OCI-LY1 (cell line): ENCODE measurements around the gene POLK.

ENCODE experiments used
- H2AFZ ChIP-seq: fragments of 200-600 bp; sonication (generic), shearing (Covaris generic); 2 replicates; pipeline ENCODE4 v1.6.0; 2014; ENCODE audit warnings: antibody characterized with exemption, mild to moderate bottlenecking, low read length
- H3F3A ChIP-seq: fragments of 200-600 bp; sonication (generic), shearing (Covaris generic); 2 replicates; pipeline ENCODE4 v1.6.0; 2014; ENCODE audit warnings: mild to moderate bottlenecking, antibody characterized with exemption, low read length, moderate library complexity; ENCODE audit not compliant: insufficient read depth
- H3K27ac ChIP-seq: fragments of 200-600 bp; sonication (generic); 2 replicates; pipeline ENCODE4 v1.5.1; 2014; ENCODE audit warnings: low read length, mixed run types, mild to moderate bottlenecking, low read depth; ENCODE audit not compliant: poor library complexity, severe bottlenecking
- H3K27me3 ChIP-seq: fragments of 200-600 bp; sonication (generic); 2 replicates; pipeline ENCODE4 v1.6.0; 2014; ENCODE audit warnings: antibody characterized with exemption, mild to moderate bottlenecking, low read length, moderate library complexity; ENCODE audit not compliant: insufficient read depth
- H3K36me3 ChIP-seq: fragments of 200-600 bp; sonication (generic); 2 replicates; pipeline ENCODE4 v1.6.1; 2014; ENCODE audit warnings: mild to moderate bottlenecking, antibody characterized with exemption, low read length, moderate library complexity, mixed read lengths; ENCODE audit not compliant: insufficient read depth
- H3K4me1 ChIP-seq: fragments of 200-600 bp; sonication (generic); 2 replicates; pipeline ENCODE4 v1.5.1; 2014; ENCODE audit warnings: mild to moderate bottlenecking, low read length, moderate library complexity; ENCODE audit not compliant: insufficient read depth, severe bottlenecking
- H3K4me2 ChIP-seq: fragments of 200-600 bp; sonication (generic), shearing (Covaris generic); 2 replicates; pipeline ENCODE4 v1.6.1; 2014; ENCODE audit warnings: low read length
- H3K4me3 ChIP-seq: fragments of 200-600 bp; sonication (generic); 2 replicates; pipeline ENCODE4 v1.5.1; 2014; ENCODE audit warnings: low read length, low read depth, mild to moderate bottlenecking, mixed read lengths; ENCODE audit not compliant: poor library complexity, severe bottlenecking
- H3K79me2 ChIP-seq: fragments of 200-600 bp; shearing (Covaris generic); 2 replicates; pipeline ENCODE4 v1.6.1; 2016; ENCODE audit warnings: mixed run types, low read length, mixed read lengths; ENCODE audit not compliant: insufficient read depth
- H3K9ac ChIP-seq: fragments of 200-600 bp; sonication (generic), shearing (Covaris generic); 2 replicates; pipeline ENCODE4 v1.6.1; 2014; ENCODE audit warnings: mild to moderate bottlenecking, low read length, mixed read lengths
- H3K9me2 ChIP-seq: fragments of 200-600 bp; sonication (generic), shearing (Covaris generic); 2 replicates; pipeline ENCODE4 v1.6.1; 2014; ENCODE audit warnings: low read depth, mild to moderate bottlenecking, low read length, mixed read lengths
- H3K9me3 ChIP-seq: fragments of 200-600 bp; shearing (Covaris generic); 2 replicates; pipeline ENCODE4 v1.6.1; 2014; ENCODE audit warnings: low read length, mixed read lengths
- H4K20me1 ChIP-seq: fragments of 200-600 bp; sonication (generic), shearing (Covaris generic); 2 replicates; pipeline ENCODE4 v1.6.0; 2016; ENCODE audit warnings: mild to moderate bottlenecking, low read length; ENCODE audit not compliant: insufficient read depth
- EZH2 ChIP-seq: fragments of 200-600 bp; sonication (generic), shearing (Covaris generic); IDR thresholded peaks from 2 replicates; pipeline ENCODE4 v1.8.0; 2017; ENCODE audit warnings: borderline replicate concordance, mixed run types, mild to moderate bottlenecking, antibody characterized with exemption, low read length, moderate library complexity, mixed read lengths
- TF ChIP-seq, protein P1 (sequence below): fragments of 200-600 bp; sonication (generic), shearing (Covaris generic); IDR thresholded peaks from 2 replicates; pipeline ENCODE4 v1.5.1; 2017; ENCODE audit warnings: mild to moderate bottlenecking, antibody characterized with exemption, low read length, moderate library complexity, mixed read lengths

Gene POLK

DNA sequence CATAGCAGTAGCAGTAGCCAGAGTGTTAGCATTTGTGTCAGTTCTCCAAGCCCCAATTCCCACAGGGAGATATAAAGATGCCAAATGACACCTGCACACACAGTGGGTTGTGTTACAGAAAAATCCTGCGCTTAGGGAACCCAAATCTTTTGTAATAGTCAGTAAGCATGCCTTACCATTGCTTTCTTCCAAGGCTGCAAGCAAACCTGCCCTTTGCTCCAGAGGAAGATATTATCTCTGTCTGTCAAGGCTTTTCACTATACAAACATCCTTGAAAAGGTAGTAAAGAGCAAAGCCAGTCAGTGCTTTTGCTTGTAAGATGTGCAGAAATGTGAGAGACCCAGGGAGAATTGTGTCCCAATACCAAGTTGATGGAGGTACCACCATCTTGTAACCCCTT, 102.5 kb downstream of the POLK start:
- Histone ChIP-seq H3K79me2 (no peaks in the 10 kb centered on the region), H3K4me1 (peaks cover 9% of the 10 kb centered on the region), H3K9ac (no peak overlapping the region), H3K4me2 (no peak overlapping the region), H3K4me3 (no peak overlapping the region), H3F3A (no peaks in the 10 kb centered on the region), H3K9me3 (no peaks in the 10 kb centered on the region), H3K27me3 (no peaks in the 10 kb centered on the region), H3K9me2 (no peaks in the 10 kb centered on the region), H3K27ac (no peak overlapping the region), H3K36me3 (no peaks in the 10 kb centered on the region), H4K20me1 (no peaks in the 10 kb centered on the region), H2AFZ (no peak overlapping the region)
- TF ChIP-seq, protein P1, sequence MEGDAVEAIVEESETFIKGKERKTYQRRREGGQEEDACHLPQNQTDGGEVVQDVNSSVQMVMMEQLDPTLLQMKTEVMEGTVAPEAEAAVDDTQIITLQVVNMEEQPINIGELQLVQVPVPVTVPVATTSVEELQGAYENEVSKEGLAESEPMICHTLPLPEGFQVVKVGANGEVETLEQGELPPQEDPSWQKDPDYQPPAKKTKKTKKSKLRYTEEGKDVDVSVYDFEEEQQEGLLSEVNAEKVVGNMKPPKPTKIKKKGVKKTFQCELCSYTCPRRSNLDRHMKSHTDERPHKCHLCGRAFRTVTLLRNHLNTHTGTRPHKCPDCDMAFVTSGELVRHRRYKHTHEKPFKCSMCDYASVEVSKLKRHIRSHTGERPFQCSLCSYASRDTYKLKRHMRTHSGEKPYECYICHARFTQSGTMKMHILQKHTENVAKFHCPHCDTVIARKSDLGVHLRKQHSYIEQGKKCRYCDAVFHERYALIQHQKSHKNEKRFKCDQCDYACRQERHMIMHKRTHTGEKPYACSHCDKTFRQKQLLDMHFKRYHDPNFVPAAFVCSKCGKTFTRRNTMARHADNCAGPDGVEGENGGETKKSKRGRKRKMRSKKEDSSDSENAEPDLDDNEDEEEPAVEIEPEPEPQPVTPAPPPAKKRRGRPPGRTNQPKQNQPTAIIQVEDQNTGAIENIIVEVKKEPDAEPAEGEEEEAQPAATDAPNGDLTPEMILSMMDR, result no peak
- TF ChIP-seq EZH2, result no peak

- Histone ChIP-seq H3K9ac (no peak overlapping the region), H3F3A (no peaks in the 10 kb centered on the region), H3K27me3 (no peaks in the 10 kb centered on the region), H3K36me3 (no peaks in the 10 kb centered on the region), H3K9me2 (no peaks in the 10 kb centered on the region), H3K27ac (no peak overlapping the region), H2AFZ (no peak overlapping the region), H3K4me2 (no peak overlapping the region), H3K9me3 (no peaks in the 10 kb centered on the region), H3K4me1 (peaks cover 5% of the 10 kb centered on the region), H3K79me2 (no peaks in the 10 kb centered on the region), H4K20me1 (no peaks in the 10 kb centered on the region), H3K4me3 (no peak overlapping the region)
- TF ChIP-seq, protein P1, result no peak
- TF ChIP-seq EZH2, result no peak
Observed at GRCh38 chr5:75616371-75616881, 104.7 kb downstream of the POLK start.

GRCh38 chr5:75616971-75617621, 105.4 kb downstream of the POLK start:
- Histone ChIP-seq H3K9ac (no peak overlapping the region), H3K4me1 (no peaks in the 10 kb centered on the region), H3K9me3 (no peaks in the 10 kb centered on the region), H3K79me2 (no peaks in the 10 kb centered on the region), H3F3A (no peaks in the 10 kb centered on the region), H2AFZ (no peak overlapping the region), H3K4me2 (no peak overlapping the region), H3K27ac (no peak overlapping the region), H3K36me3 (no peaks in the 10 kb centered on the region), H4K20me1 (no peaks in the 10 kb centered on the region), H3K4me3 (no peak overlapping the region), H3K27me3 (no peaks in the 10 kb centered on the region), H3K9me2 (no peaks in the 10 kb centered on the region)
- no peak for TF ChIP-seq EZH2
- TF ChIP-seq, protein P1, result no peak
